ENCODE data around the gene SLC37A4. TPM values are rescaled to one million over a fixed set of nuclear protein-coding genes. Genes with fewer than 3 reads are reported as not detected.

The SLC37A4 gene
- polyA plus RNA-seq, 1 donor from 2014 or later = 23.5 TPM

DNA sequence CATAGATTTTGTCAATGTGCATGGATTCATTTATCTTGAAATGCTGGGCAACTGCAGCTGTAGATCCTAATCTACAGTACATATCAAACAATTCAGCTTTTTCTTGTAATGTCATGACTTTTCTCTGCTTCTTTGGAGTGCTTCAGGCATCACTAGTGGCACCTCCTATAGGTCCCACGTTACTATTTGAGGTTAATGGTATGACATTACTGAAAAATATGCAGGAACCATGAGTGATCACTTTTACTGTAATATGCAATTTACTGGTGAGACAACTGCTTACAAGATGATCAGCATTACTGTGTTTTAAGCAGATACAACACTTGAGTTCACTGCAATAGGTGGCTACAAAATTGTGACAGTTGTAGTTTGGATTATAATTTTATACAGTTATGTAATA lies 29.8 kb downstream of the SLC37A4 start:
- no peaks in the 10 kb centered on the region for H3K36me3 ChIP-seq (ENCODE audit: insufficient read depth, low read length)
- H3K79me2 ChIP-seq (replicated peaks; ENCODE audit: insufficient read depth, low read length) = no peaks in the 10 kb centered on the region
- TF ChIP-seq SMC3 (conservative IDR thresholded peaks at IDR 0.05; ENCODE audit: poor library complexity) (no peak), EZH2 (IDR thresholded peaks at IDR 0.05; ENCODE audit: borderline replicate concordance, insufficient read depth, low read length, poor library complexity, severe bottlenecking) (no peak), RAD21 (conservative IDR thresholded peaks at IDR 0.05) (no peak), TAF1 (IDR thresholded peaks at IDR 0.05; ENCODE audit: low read depth) (no peak), MXI1 (conservative IDR thresholded peaks at IDR 0.05; ENCODE audit: poor library complexity, severe bottlenecking) (no peak), POLR2AphosphoS5 (IDR thresholded peaks at IDR 0.05) (no peak), EP300 (conservative IDR thresholded peaks at IDR 0.05; ENCODE audit: poor library complexity, severe bottlenecking) (no peak)
- TF ChIP-seq, protein P1, sequence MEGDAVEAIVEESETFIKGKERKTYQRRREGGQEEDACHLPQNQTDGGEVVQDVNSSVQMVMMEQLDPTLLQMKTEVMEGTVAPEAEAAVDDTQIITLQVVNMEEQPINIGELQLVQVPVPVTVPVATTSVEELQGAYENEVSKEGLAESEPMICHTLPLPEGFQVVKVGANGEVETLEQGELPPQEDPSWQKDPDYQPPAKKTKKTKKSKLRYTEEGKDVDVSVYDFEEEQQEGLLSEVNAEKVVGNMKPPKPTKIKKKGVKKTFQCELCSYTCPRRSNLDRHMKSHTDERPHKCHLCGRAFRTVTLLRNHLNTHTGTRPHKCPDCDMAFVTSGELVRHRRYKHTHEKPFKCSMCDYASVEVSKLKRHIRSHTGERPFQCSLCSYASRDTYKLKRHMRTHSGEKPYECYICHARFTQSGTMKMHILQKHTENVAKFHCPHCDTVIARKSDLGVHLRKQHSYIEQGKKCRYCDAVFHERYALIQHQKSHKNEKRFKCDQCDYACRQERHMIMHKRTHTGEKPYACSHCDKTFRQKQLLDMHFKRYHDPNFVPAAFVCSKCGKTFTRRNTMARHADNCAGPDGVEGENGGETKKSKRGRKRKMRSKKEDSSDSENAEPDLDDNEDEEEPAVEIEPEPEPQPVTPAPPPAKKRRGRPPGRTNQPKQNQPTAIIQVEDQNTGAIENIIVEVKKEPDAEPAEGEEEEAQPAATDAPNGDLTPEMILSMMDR (IDR thresholded peaks at IDR 0.05; ENCODE audit: poor library complexity, severe bottlenecking) = no peak
- TF ChIP-seq, protein P2, sequence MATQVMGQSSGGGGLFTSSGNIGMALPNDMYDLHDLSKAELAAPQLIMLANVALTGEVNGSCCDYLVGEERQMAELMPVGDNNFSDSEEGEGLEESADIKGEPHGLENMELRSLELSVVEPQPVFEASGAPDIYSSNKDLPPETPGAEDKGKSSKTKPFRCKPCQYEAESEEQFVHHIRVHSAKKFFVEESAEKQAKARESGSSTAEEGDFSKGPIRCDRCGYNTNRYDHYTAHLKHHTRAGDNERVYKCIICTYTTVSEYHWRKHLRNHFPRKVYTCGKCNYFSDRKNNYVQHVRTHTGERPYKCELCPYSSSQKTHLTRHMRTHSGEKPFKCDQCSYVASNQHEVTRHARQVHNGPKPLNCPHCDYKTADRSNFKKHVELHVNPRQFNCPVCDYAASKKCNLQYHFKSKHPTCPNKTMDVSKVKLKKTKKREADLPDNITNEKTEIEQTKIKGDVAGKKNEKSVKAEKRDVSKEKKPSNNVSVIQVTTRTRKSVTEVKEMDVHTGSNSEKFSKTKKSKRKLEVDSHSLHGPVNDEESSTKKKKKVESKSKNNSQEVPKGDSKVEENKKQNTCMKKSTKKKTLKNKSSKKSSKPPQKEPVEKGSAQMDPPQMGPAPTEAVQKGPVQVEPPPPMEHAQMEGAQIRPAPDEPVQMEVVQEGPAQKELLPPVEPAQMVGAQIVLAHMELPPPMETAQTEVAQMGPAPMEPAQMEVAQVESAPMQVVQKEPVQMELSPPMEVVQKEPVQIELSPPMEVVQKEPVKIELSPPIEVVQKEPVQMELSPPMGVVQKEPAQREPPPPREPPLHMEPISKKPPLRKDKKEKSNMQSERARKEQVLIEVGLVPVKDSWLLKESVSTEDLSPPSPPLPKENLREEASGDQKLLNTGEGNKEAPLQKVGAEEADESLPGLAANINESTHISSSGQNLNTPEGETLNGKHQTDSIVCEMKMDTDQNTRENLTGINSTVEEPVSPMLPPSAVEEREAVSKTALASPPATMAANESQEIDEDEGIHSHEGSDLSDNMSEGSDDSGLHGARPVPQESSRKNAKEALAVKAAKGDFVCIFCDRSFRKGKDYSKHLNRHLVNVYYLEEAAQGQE (IDR thresholded peaks at IDR 0.05; ENCODE audit: borderline replicate concordance) = no peak
- H3K9ac ChIP-seq (ENCODE audit: low read length) = no peak overlapping the region
- H3F3A ChIP-seq (ENCODE audit: insufficient read depth, low read length, poor library complexity, severe bottlenecking) = no peaks in the 10 kb centered on the region
- H3K4me3 ChIP-seq (ENCODE audit: low read length) = no peak overlapping the region
- H3K27ac ChIP-seq (ENCODE audit: low read length) = no peak overlapping the region
- H3K9me3 ChIP-seq (ENCODE audit: low read length) = no peaks in the 10 kb centered on the region
- H3K4me2 ChIP-seq (ENCODE audit: low read length) = no peak overlapping the region
- H2AFZ ChIP-seq (ENCODE audit: low read depth, low read length) = no peak overlapping the region
- no peaks in the 10 kb centered on the region for H4K20me1 ChIP-seq (ENCODE audit: insufficient read depth)
- H3K9me2 ChIP-seq (ENCODE audit: insufficient read depth, low read length) = no peaks in the 10 kb centered on the region
- H3K27me3 ChIP-seq (ENCODE audit: insufficient read depth, low read depth, low read length) = no peaks in the 10 kb centered on the region

DNA sequence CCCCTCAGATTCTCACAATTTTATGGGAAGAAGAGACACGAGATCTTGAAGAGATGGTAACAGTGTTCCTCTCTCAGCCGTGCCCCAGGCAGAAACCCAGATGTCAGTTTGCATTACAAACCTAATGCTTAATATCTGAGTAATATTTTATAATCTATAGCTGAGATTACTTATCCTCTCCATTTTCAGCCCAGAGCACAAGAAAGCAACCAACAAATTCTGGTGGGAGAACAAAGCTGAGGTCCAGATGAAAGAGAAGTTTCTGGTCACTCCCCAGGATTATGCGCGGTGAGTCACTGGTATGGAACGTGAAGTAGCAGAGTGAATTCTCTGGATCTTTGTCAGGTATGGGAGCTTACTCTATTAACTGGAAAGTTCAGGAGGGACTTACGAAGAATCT lies 31.9 kb downstream of the SLC37A4 start:
- Histone ChIP-seq H3K27ac (ENCODE audit: low read length) (peak overlapping the region; percentile 63), H3K9ac (ENCODE audit: low read length) (peak overlapping the region; percentile 82)

More for the DNA sequence above, 31.9 kb downstream of the SLC37A4 start:
- Histone ChIP-seq H2AFZ (ENCODE audit: low read depth, low read length) (no peak overlapping the region), H3K79me2 (replicated peaks; ENCODE audit: insufficient read depth, low read length) (no peaks in the 10 kb centered on the region), H3K9me3 (ENCODE audit: low read length) (no peaks in the 10 kb centered on the region), H3K27me3 (ENCODE audit: insufficient read depth, low read depth, low read length) (no peaks in the 10 kb centered on the region), H4K20me1 (ENCODE audit: insufficient read depth) (no peaks in the 10 kb centered on the region), H3K4me2 (ENCODE audit: low read length) (peak overlapping the region; percentile 74), H3F3A (ENCODE audit: insufficient read depth, low read length, poor library complexity, severe bottlenecking) (no peaks in the 10 kb centered on the region), H3K4me3 (ENCODE audit: low read length) (peak overlapping the region; percentile 95), H3K36me3 (ENCODE audit: insufficient read depth, low read length) (no peaks in the 10 kb centered on the region), H3K9me2 (ENCODE audit: insufficient read depth, low read length) (no peaks in the 10 kb centered on the region)
- TF ChIP-seq SMC3 (conservative IDR thresholded peaks at IDR 0.05; ENCODE audit: poor library complexity) = no peak
- no peak for TF ChIP-seq RAD21 (conservative IDR thresholded peaks at IDR 0.05)
- TF ChIP-seq EZH2 (IDR thresholded peaks at IDR 0.05; ENCODE audit: borderline replicate concordance, insufficient read depth, low read length, poor library complexity, severe bottlenecking) = no peak
- no peak for TF ChIP-seq MXI1 (conservative IDR thresholded peaks at IDR 0.05; ENCODE audit: poor library complexity, severe bottlenecking)
- no peak for TF ChIP-seq EP300 (conservative IDR thresholded peaks at IDR 0.05; ENCODE audit: poor library complexity, severe bottlenecking)
- TF ChIP-seq, protein P1 (IDR thresholded peaks at IDR 0.05; ENCODE audit: poor library complexity, severe bottlenecking) = no peak
- TF ChIP-seq POLR2AphosphoS5 (IDR thresholded peaks at IDR 0.05) = no peak

Data from neural cell (in vitro differentiated cells).